Measurements from ENCODE around the gene CBR3. TPM values are rescaled to one million over a fixed set of nuclear protein-coding genes. Genes with fewer than 3 reads are reported as not detected.

CBR3 gene
- total and polyA plus RNA-seq, 12 donors = 0.99 to 10.4 (median 2.2) TPM

- H3K36me3 ChIP-seq = peaks cover 0 to 56% (median 0%) of the 10 kb centered on the region in 9 donors
- ATAC-seq = no peak
- no peaks in the 10 kb centered on the region for H3K27me3 ChIP-seq
- TF ChIP-seq CTCF (IDR thresholded peaks at IDR 0.05) = no peak
- no peak overlapping the region for H3K4me3 ChIP-seq
- H3K4me1 ChIP-seq = peaks cover 0 to 45% (median 13%) of the 10 kb centered on the region in 9 donors
- peak overlapping the region in 7 of 10 donors; percentile 39 to 86 (median 70) for H3K27ac ChIP-seq
- H3K9me3 ChIP-seq = no peaks in the 10 kb centered on the region
- DNase-seq = no peak
- intact Hi-C loops (cut with DNase I) = no loop called here
- 96% methylated on average over 6 of the region's 6 CpGs for WGBS, 2 donors
Measured at GRCh38 chr21:36170823-36171222, 35.9 kb downstream of the CBR3 start.

- no peaks in the 10 kb centered on the region for H3K27me3 ChIP-seq
- no peaks in the 10 kb centered on the region for H3K9me3 ChIP-seq
- 68 to 72% methylated on average over 5 of the region's 5 CpGs for WGBS, 2 donors
- TF ChIP-seq CTCF (IDR thresholded peaks at IDR 0.05) = no peak
- H3K4me3 ChIP-seq = no peak overlapping the region
- peak overlapping the region in 9 of 10 donors; percentile 39 to 86 (median 70) for H3K27ac ChIP-seq
- intact Hi-C loops (cut with DNase I) = no loop called here
- peaks cover 0 to 45% (median 13%) of the 10 kb centered on the region in 9 donors for H3K4me1 ChIP-seq
- peaks cover 0 to 50% (median 0%) of the 10 kb centered on the region in 9 donors for H3K36me3 ChIP-seq
- ATAC-seq (peak in 3 of 8 donors; percentile 4 to 35 (median 8)), DNase-seq (no peak)
Measured at GRCh38 chr21:36171336-36171735, 36.5 kb downstream of the CBR3 start.

- WGBS, 2 donors = 34% methylated on average over 9 of the region's 9 CpGs
- ATAC-seq (peak; percentile 53 to 95 (median 80)), DNase-seq (peak; percentile 26 to 54)
- H3K27me3 ChIP-seq = no peaks in the 10 kb centered on the region
- H3K4me1 ChIP-seq = peaks cover 0 to 45% (median 13%) of the 10 kb centered on the region in 9 donors
- TF ChIP-seq CTCF (IDR thresholded peaks at IDR 0.05) = no peak
- peak overlapping the region in 9 of 10 donors; percentile 39 to 86 (median 70) for H3K27ac ChIP-seq
- H3K36me3 ChIP-seq = peaks cover 0 to 45% (median 0%) of the 10 kb centered on the region in 9 donors
- H3K4me3 ChIP-seq = no peak overlapping the region
- intact Hi-C loops (cut with DNase I) = no loop called here
- H3K9me3 ChIP-seq = no peaks in the 10 kb centered on the region
Measured at GRCh38 chr21:36171741-36172331, 37.0 kb downstream of the CBR3 start.

- no peak for ATAC-seq
- H3K9me3 ChIP-seq = peaks cover 0 to 4% (median 0%) of the 10 kb centered on the region in 11 donors
- H3K4me3 ChIP-seq = no peak overlapping the region
- intact Hi-C loops (cut with DNase I) = no loop called here
- H3K4me1 ChIP-seq = peaks cover 0 to 55% (median 13%) of the 10 kb centered on the region in 9 donors
- WGBS, 2 donors = 97 to 98% methylated on average over 6 of the region's 6 CpGs
- peak overlapping the region in 1 of 10 donors; percentile 63 for H3K27ac ChIP-seq
- peaks cover 0 to 17% (median 0%) of the 10 kb centered on the region in 9 donors for H3K36me3 ChIP-seq
- no peak for TF ChIP-seq CTCF (IDR thresholded peaks at IDR 0.05)
- no peak for DNase-seq
- H3K27me3 ChIP-seq = no peaks in the 10 kb centered on the region
Measured at GRCh38 chr21:36174780-36175179, 39.9 kb downstream of the CBR3 start.

All from heart right ventricle (tissue), 16 donors.